Middle frontal gyrus (tissue), 1 donor: ENCODE measurements around the gene UXS1.

ENCODE experiments used
- DNase-seq: peaks from one replicate; pipeline ENCODE4 v3.0.0-alpha.2; 2015; ENCODE audit warnings: low spot score; ENCODE audit errors: extremely low spot score

UXS1 gene

DNA sequence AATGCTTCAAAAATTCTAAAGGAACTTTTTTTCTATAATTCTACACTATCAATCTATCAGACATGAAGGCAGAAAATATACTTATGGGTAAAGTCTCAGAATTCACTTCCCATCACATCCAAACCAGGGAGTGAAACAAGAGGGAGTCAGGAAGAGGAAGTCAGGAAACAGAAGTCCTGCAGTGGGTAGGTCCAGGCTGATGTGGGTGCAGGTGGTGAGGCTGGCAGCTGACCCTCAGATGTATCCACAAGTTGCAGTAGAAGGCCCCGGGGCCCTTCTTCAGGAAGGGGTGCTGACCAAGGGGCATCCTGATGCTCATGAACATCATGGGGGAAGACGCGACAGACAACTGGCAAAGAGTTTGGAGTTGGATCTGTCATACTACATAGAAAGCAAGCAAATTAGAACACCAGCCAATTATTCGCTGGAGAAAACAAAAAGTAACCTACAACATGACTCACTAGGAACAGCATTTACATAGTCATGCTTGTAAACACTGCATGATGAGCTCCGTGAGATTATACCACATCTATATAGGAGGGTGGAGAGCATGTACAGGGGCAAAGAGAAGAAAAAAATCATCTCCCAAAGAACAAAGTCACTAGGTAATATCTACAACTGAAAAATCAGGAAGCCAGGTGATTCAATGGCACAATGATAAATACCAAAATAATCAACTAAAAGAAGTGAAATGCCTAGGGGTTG is 4.2 kb downstream of the UXS1 start:
- no peak for DNase-seq

- no peak for DNase-seq
Observed at GRCh38 chr2:106189325-106189724, 4.8 kb downstream of the UXS1 start.

DNA sequence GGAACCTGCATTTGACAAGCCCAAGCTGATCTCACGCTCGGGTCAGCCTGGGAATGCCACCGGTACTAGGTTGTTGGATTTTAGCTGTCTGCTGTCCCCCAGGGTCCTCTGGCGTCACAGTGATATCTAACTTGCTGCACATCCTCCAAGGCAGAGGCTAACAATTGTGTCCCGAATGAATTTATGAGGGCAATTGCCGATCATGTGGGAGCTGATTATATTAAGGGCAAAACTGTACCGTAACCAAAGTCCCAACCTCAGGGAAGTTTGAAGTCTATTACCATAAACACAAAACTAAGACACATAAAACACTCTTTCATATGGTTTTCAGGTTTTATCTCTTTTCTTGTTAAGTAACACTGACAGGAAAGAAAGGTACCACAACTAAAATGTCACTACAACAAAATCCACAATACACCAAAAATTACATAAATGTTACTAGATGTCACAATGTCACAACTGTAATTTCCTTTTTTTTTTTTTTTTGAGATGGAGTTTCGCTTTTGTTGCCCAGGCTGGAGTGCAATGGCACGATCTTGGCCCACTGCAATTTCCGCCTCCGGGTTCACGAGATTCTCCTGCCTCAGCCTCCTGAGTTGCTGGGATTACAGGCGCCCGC is 6.7 kb downstream of the UXS1 start:
- no peak for DNase-seq

- no peak for DNase-seq
Observed at GRCh38 chr2:106185475-106186184, 8.5 kb downstream of the UXS1 start.

- no peak for DNase-seq
Observed at GRCh38 chr2:106184857-106185256, 9.2 kb downstream of the UXS1 start.

DNA sequence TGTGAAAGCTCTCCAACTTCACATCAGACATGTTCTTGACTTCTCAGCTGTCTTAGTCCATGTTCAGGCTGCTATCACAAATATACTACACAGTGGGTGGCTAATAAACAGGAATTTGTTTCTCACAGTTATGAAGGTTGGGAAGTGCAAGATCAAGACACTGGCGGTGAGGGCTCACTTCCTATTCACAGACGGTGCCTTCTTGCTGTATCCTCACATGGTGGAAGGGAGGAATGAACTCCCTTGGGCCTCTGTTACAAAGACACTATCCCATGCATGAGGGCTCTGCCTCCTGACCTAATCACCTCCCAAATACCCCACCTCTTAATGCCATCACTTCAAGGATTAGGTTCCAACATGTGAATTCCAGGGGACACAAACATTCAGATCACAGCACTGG is 9.7 kb downstream of the UXS1 start:
- no peak for DNase-seq

DNA sequence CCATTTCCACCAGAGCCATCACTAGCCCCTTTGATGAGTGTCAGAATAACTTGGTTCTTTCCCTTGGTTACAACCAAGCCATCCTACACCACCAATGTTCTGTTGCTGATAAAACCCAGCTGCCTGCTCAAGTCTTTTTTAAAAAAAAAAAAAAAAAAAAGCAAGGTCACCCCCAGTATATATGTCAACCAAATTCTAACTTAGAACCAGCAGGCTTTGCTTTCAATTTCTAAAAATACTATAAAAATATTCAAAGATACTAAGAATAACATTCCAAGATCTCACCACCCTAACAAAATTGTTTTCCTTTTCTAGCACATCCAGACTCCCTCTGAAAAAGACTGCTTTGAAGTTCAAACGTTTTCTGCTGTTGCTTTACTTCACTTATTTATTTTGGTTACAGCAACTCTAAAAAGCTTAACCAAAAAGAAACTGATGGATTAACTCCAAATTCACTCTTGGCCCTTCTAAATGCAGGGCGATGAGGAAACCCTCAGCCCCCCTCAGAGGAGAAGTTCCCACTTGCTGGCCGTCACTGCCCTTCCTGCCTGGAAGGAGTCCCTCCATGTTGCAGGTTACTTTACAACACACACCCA is 10.9 kb downstream of the UXS1 start:
- no peak for DNase-seq

DNA sequence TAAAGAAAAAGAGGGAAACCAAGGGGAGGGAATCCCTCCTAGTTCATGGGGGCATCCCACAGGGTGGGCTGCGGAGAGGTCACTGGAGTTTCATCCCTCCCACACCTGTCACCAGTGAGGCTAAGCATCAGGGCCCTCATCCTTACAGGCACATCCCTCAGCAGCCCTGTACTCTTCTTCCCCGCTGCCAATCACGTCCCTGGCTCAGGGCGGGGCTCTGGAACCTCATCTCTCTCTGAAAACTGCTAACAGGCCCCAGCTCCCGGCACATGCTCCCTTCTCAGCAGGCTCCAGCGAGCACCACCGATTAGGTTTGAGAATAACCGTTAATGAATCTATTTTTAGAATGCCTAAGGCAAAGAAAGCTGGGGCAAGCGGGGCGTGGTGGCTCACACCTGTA is 13.0 kb downstream of the UXS1 start:
- DNase-seq: no peak

- no peak for DNase-seq
Observed at GRCh38 chr2:106180602-106181001, 13.5 kb downstream of the UXS1 start.

- no peak for DNase-seq
Observed at GRCh38 chr2:106178716-106179115, 15.4 kb downstream of the UXS1 start.

GRCh38 chr2:106177581-106177980 is 16.5 kb downstream of the UXS1 start:
- DNase-seq: no peak

DNA sequence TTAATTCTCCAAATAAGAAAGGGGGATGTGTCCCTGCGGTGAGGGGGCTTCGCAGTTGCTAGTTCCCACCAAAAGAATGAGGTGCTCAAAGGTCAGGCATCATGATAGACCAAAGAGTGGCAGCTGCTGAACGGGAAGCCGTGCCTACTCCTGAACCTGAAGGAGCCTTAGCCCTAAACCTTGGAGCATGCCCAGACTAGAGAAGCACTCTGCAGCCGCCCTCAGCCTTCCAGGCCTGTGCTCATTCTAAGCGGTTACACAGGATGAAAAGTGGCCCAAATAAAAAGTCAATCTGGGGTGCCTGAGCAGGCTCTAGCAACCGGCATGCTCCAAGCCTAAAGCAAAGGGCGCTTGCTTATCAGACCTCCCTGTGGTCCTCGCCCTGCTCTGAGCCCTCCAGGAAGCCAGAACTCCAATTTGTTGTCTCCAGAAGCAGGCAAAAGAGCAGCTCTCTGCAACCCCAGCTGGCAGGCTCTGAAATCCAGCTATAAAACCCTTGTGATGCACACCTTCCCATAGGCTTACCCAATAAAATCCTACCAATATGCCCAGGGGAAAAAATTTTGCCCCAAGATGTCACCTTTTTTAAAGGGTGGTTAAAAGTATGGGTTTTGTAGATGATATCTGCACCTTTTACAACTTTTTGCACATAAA is 17.5 kb downstream of the UXS1 start:
- no peak for DNase-seq

- no peak for DNase-seq
Observed at GRCh38 chr2:106175086-106175850, 18.8 kb downstream of the UXS1 start.

- no peak for DNase-seq
Observed at GRCh38 chr2:106174056-106174455, 20.0 kb downstream of the UXS1 start.

DNA sequence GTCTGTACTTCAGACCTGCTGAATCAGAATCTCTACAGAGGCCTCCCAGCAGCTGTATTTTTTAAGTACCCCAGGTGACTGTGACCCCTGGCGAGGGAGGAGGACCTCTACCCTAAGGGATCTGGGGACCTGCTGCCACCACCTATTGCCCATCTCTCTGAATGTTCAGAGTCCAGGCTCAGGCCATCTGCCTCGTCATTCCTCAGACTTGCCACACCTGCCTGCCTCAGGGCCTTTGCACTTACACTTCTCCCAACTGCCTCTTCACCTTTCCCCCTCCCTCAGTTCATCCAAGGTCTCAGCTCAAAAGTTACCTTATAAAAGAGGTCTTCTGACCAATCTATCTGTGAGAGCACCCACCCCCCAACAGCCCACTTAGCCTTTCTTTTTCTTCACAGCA is 21.5 kb downstream of the UXS1 start:
- no peak for DNase-seq

DNA sequence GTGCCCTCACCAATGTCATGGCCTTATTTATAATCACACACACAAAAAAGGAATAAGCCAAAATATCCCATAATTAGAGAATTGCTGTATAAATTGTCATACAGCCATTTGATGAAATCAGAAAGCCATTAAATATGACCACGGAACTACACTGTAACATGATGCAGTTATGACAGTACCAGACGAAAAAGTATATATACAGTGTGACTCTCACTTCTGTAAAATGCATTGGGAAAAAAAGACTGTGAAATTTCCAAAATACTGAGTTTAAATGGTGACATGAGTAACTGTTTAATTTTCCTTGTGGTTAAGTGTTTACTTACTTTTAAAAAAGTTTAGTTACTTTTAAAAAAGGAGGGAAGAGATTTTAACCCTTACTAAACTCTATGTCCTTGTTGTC is 25.4 kb downstream of the UXS1 start:
- no peak for DNase-seq

DNA sequence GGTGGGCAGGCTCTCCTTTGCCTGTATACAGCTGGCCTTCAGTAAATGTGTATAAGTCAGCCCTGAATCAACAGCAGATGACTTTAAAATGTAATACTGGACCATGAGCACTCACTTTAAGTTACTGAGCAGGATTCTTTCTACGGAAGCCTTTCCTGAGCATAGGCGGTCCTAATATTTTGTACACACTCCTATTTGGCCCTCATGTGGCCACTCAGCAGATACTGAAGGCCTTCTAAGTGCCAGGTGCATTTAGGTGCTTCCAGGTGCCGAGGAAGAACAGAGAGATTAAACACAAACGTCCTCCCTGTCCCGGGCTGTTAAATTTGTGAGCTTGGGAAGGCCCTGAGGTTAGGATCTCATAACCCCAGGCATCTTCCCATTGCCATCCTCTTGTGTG is 27.0 kb downstream of the UXS1 start:
- no peak for DNase-seq

DNA sequence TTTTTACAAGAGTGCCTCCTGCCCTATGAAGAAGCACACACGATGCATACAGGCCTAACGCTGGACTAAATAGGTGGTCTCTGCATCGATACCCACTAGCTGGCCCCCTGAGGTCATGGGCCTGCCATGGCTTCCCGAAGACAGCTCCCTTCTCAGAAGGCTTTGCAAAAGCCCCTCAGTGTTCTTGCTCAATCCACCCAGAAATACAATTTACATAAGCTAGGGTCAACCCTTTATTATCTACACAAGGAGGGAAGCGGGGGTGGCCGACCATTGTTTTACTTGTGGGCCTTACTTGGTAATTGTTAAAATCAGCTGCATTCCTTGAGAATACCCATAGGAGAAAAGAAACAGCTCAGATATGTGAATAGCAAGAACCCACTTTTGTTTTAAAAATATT is 28.5 kb downstream of the UXS1 start:
- no peak for DNase-seq

DNA sequence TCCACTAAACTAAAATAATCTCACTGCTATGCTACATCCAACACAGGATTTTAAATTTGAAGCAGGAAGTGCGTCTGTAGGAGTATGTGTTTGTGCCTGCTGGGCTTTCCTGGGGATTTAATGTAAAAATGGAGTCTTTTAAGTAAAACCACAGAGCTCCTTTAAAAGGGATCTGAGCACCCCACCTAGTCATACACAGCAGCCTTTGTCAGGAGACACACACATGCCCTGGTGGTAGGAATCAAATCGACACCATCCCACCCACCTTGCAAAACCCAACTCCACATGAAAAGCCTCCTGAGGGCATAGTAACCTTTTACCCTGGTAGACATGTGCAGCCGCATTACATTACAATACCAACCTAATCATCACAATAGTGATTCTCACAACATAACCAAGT is 29.1 kb downstream of the UXS1 start:
- peak; percentile 10 for DNase-seq

GRCh38 chr2:106163948-106164545 is 30.1 kb downstream of the UXS1 start:
- no peak for DNase-seq
